Measurements from ENCODE around the gene CES4A.

GRCh38 chr16:66946974-66947301 is 41.5 kb upstream of the CES4A start:
- TF ChIP-seq CTCF (conservative IDR thresholded peaks at IDR 0.05 in 1 of 2, IDR thresholded peaks at IDR 0.05 in 1 of 2; ENCODE audit: low read depth in 1 of 2, low read length in 2 of 2) (no peak), EZH2 (IDR thresholded peaks at IDR 0.05; ENCODE audit: low read length, missing control alignments) (no peak)

All from fibroblast of lung (primary cell).